HG02885 (cell line): ENCODE results near the gene CEP120.

Experiments
- ATAC-seq: cut with Tn5 transposase; IDR thresholded peaks from one replicate; pipeline ENCODE4 v1.9.1; 2021; ENCODE audit warnings: mild to moderate bottlenecking; ENCODE audit not compliant: unreplicated experiment, poor library complexity

The CEP120 gene

GRCh38 chr5:123398058-123398733 is 25.0 kb downstream of the CEP120 start:
- no peak for ATAC-seq

GRCh38 chr5:123397538-123397937 is 25.7 kb downstream of the CEP120 start:
- ATAC-seq = no peak

GRCh38 chr5:123391009-123391408 is 32.2 kb downstream of the CEP120 start:
- ATAC-seq = no peak

DNA sequence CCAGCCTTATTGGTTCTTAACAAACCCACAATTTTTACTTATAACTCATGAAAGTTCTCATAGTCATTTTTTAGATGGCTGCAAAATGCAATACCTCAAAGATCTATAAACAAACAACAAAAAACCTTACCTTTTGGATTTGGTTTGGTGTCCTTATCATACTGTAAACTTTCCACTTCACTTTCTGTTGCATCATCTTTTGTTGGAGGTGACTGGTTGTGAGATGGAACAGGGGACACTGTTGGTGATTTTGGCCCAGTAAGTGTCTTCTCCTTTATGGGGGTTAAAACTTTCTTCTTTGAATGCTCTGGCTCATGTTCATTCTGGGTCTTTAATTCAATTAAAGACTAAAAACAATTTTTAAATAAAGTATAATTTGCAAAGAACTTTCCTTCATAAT is 33.4 kb downstream of the CEP120 start:
- ATAC-seq = no peak

GRCh38 chr5:123387313-123387712 is 35.9 kb downstream of the CEP120 start:
- no peak for ATAC-seq

DNA sequence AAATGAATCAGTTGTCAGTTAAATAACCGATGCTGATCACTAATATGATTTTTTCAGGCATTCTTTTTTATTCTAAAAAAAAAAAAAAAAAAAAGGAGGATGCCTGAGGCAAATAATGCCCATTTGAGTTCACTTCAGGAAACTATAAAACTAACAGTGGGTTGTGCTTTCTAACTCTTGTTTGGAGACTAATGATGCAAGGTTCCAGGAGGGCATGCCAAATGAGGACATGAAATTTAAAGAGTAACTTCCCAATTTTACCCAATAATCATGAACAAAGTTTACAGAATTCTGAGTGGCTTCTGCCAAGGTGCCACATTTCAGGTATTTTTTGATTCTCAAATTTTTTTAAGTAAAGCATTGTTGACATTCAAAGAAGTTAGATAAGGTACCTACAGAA is 41.0 kb downstream of the CEP120 start:
- ATAC-seq = no peak

GRCh38 chr5:123371575-123372179 is 51.5 kb downstream of the CEP120 start:
- no peak for ATAC-seq

DNA sequence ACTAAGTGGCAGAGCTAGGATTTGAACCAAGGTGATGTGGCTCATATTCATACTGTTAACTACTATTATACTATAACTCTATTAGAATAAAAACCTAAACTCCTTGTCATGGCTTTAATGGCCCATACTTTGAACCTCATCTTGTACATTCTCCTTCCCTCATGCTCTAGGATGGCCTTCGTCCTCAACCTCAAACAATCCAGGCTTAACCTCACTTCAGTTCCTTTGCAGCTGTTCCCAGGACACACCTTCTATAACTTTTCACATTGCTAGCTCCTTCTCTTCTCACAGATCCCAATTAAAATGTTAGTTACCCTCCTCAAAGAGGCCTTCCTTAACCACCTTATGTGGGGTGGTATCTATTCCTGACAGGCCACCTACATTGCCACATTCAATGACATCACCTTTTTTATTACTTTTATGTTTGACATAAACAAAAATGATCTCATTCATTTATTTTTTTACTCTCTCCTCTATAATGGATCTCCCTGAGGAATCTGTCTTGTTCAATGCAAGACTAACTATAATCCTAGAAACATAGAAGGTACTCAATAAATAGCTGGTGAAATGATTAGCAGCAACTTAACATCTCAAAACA is 53.7 kb downstream of the CEP120 start:
- no peak for ATAC-seq

DNA sequence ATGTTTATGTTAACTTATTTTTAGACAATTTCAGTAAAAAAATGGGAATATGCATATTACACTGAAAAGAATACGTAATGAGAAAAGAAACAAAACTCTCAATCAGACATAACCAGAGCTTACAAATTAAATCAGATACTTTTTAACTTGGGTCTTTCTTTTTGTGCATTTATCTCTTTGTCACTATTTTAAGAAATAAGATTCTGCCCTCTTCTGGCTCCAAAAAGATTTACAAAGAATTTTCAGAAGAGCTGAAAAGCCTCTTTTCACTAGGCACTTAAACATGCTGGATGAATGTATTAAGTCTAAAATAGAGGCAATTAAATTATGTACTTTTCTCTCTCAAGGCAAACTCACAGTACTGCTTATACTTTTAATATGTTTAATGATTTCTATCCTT is 55.5 kb downstream of the CEP120 start:
- ATAC-seq = no peak

DNA sequence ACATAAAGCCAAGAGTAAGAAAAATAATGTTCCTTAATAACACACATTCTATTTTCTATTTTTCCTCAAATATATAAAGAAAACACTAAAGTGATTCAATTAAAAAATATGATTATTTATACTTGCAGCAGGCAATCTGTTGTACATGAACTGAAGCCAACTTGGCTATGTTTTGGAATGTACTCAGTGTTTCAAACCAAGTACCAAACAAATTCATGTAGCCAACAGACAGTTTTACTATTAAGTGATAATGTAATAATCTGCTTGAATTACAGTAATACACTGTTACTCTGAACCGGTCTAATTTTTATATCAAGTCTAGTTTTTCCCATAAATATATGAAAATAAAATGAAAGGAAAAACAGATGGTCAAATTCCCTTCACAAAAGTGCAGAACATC is 58.0 kb downstream of the CEP120 start:
- ATAC-seq = no peak

- ATAC-seq = no peak
These were observed 58.6 kb downstream of the CEP120 start for GRCh38 chr5:123364441-123365155.

DNA sequence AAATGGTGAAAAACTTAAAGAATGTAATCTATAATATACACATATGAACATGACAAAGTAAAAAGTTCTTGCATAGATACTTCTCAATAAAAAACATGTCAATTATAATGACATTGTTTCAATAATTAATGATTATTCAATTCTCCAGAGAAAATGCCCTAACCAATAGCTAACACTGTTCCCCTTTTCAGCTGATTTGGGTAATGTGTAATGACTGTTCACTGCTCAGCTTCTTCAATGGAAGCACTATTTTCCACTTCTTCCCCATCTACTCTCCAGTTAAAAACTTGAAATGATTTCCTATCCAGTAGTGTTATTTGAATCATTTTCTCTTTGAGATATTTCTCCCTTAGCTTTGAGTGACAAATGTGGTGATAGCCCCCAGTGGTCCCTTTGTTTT is 62.3 kb downstream of the CEP120 start:
- ATAC-seq = no peak

DNA sequence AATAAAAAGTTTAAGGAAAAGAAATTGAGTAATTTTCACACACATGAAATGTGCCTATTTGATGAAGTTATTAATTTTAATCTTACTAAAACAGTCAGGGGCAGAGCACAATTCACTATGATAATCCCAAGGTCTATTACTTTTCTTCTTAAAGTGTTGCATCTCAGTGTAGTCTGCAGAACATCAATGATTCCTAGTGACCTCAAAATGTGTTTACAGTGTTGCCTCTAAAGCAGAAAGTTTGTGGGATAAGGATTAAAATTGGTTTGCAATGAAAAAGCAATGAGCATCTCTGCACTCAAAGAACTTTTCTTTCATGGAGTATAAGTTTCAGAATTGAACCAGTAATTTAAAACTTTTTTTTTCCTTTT is 63.0 kb downstream of the CEP120 start:
- no peak for ATAC-seq

DNA sequence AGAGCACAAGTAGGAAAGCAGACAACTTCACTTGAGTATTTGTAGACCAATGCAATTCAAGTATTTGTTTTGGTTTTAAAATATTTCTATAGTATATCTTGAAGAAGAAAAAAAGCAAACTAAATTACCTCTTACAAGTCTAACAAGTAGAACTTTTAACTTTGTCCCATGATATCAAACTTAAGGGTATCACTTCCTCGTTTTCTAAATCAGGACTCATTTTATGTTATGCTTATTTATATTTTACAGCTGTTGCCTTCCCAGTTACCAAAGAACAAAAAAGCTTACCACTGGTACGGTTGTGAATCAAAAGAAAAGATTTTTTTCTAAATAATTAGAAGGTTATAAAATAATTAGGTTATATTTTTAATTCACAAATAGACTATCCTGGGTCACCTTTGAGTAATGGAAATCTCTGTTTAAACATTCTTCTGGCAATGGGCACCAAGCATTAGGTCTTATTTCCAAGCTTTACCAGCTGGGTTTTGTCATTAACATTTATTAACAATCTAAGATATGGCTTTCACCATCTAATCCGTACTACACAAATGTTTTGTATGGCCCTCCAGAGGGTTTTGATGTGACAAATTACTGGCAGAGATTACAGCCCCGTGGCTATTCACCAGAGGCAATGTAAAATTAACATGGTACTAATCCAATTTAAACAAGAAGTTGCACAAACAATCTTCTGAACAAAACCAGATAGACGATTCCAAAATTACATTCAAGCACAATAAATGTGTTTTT is 63.6 kb downstream of the CEP120 start:
- ATAC-seq = no peak

DNA sequence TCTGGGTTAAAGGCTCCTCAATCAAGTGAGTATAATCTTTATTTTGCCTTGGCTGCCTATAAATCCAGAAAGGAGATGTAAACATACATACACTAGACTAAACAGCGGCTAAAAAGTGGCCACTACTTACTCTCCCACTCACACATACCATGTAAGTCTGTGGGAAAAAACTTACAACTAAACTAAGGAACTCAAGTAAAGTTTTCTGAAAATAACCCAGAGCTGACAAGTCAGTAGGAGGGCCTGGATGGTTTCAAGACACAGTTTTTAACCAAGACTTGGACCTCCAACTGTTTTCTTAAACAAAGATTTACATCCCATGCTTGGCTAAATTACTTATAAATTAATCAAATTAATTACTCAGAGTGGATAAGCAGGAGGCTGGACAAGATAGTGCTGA is 64.5 kb downstream of the CEP120 start:
- ATAC-seq = no peak

- no peak for ATAC-seq
These were observed 64.9 kb downstream of the CEP120 start for GRCh38 chr5:123358304-123358703.

GRCh38 chr5:123351820-123352219 is 71.4 kb downstream of the CEP120 start:
- no peak for ATAC-seq

DNA sequence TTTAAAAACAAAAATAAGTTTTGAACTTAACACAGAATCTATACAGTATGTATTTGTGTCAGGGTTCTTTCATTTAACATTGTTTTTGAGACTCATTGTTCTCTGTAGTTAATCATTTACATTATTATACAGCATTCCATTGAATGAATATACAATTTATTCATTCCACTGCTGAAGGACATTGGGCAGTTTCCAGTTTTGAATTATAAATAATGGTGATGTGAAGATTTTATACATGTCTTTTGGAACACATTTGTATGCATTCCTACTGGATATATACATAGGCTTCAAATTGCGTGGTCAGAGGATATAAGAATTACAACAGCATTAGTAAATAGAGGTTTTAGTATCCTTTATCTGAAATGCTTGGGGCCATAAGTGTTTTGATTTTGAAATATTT is 72.0 kb downstream of the CEP120 start:
- ATAC-seq = no peak

DNA sequence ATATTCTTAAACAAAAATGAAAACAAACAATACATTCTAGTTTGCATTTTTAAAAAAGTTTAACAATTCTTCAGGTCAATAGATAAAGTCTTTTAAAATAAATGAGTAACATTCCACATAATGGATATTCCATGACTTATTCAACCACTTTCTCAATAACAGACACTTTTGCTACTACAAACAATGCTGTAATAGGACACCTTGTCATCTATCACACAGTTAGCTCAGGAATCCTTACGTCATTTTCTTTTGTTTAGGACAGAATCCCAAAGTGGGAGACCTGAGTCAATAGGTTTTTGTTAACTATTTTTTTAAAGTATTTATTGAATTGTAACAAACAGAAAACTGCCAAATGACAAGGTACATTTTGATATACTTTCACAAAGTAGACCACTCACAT is 72.5 kb downstream of the CEP120 start:
- no peak for ATAC-seq

GRCh38 chr5:123344816-123345426 is 78.3 kb downstream of the CEP120 start:
- ATAC-seq = no peak
